ENCODE results near the gene FAM216A.

Gene FAM216A

DNA sequence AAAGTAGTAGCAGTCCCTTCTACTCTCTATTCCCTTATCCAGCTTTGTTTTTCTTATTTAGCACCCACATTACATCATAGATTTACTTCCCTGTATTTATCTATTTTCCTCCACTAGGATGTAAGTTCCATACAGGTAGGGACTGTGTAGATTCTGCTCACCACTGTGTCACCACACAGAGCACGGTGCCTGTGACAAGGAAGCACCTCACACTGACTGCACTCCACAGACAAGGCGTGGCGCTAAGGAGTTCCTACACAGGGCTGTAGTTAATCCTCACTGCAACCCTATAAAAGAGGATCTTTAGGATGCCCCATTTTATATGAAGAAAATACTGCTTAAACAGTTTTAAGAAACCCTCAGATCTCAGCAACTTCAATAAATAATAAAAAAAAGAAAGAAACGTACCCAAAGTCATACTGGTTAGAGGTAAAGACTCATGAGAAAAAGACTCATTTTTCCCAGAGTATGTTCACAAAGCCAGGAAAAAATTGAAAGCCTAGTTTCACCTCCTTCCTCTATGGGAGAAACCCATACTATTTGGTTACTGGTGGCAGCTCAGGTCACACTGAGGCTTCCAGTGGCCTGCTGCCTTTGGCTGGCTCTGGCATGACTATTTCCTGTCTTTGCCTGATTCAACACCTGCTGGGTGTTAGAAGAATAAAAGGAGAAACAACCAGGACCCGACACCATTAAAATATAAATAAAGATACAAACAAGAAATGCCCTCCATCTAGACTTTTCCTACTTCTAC lies 70.4 kb downstream of the FAM216A start:
- H3K27me3 ChIP-seq (ENCODE audit: insufficient read depth, low read length) = no peaks in the 10 kb centered on the region
- H3K27ac ChIP-seq (ENCODE audit: low read depth, low read length) = no peak overlapping the region
- H3K79me2 ChIP-seq (ENCODE audit: control insufficient read depth, insufficient read depth, low read length, unreplicated experiment) = peaks cover 11% of the 10 kb centered on the region
- H3K4me3 ChIP-seq (ENCODE audit: low read depth, low read length) = no peak overlapping the region
- no peak overlapping the region for H2AFZ ChIP-seq (ENCODE audit: low read length, unreplicated experiment)
- H3K4me1 ChIP-seq (ENCODE audit: control insufficient read depth, insufficient read depth, low read length, unreplicated experiment) = peaks cover 15% of the 10 kb centered on the region
- H3K36me3 ChIP-seq (ENCODE audit: insufficient read depth, low read length) = peaks cover 19% of the 10 kb centered on the region
